Fibroblast of skin of scalp (primary cell): ENCODE results near the gene TIMMDC1.
A peak's percentile ranks its signal among the peaks of the same experiment; 100 is the strongest.
"Not testable (repeated sequence)": the region's sequence is repeated elsewhere in the genome, so short reads cannot be mapped to it uniquely, and the experiment has no call there.

Experiments used
- DNase-seq: peaks from one replicate; pipeline ENCODE4 v3.0.0-alpha.2; 2013

The TIMMDC1 gene

DNA sequence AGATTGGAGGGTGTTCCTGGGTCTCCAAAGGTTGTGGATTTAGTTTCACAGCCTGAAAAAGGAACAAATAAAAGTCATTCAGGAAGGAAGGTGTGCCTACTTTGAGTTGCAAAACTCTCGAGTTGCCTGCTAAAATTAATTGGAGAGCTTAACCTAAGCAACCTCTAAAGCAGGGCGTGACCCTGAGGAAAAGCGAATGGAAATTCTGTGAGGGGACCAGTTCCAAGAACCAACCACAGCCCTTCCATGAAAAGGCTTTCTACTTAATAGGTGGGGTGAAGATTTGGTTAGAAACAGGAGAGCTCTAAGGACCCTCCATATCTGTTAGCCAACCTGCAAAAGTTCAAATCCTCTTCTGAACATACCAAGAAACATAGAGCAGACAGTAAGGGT, 59.5 kb downstream of the TIMMDC1 start:
- DNase-seq = no peak

DNA sequence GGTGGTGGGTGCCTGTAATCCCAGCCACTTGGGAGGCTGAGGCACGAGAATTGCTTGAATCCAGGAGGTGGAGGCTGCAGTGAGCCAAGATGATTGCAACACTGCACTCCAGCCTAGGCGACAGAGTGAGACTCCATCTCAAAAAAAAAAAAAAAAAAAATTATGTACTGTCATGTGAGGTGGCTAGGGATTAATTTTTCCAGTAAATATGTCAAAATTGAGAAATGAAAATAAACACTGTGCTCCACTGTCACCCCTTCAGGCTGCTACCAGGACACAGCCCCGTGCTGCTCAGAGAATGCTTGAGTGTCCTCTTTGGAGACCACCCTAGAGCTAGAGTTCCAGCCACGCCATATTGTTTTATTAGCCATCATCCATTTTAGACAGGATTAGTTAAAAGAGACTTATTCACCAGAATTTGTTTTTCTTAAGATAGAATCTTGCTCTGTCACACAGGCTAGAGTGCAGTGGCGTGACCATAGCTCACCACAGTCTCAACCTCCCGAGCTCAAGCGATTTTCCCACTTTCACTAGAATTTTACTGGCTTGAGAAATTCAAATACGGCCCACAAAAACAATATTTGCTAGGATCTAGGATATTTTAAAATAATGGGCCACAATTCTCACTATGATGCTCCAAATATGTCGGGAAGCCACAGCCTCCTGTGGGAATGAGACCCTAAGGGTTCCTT, 60.4 kb downstream of the TIMMDC1 start:
- DNase-seq = no peak

DNA sequence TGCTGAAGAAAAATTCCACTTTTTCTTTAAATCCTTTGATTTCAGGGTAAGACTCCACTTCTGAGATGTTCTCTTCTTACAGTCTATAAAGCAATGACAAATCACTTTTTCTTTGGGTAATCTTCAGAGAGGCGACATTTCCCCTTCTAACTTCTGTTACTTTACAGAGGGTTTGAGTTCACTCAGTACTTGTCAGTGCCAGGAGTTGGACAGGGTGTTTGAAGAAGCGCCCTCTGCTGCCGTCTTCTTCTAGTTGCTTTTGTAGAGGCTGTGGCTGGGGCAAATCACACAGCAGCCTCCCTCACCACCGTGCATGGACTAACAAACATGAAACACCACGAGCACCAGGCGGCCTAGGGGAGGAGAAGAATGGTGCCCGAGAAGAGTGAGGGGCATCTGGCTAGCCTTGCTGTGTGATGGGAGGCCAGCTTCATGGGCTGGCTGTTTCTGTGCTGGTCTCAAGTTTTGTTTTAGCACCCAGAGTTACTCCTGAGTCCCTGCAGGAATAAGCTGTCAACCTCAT, 61.2 kb downstream of the TIMMDC1 start, which contains the start of gene CD80:
CD80 (minus strand) TSS at position 174 of the 523 bp plus-strand sequence. CDS start 1,886 bp downstream, outside the sequence.
- DNase-seq = peak; percentile 37

DNA sequence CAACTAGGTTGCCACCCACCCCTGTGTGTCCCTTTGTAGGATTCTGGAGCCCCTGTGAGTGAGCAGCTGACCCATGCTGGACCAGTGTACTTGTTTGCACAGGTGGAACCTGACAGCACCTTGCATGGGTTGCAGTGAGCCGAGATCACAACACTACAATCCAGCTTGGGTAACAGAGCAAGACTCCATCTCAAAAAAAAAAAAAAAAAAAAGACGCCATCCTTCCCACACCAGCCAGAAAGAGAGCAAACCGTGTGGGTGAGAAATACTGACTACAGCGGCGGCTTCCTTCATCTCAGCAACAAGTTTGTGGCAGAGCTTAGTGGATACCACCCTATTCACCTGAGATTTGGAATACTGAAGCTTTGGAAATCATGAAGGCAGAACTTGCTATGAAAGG, 61.8 kb downstream of the TIMMDC1 start:
- no peak for DNase-seq

DNA sequence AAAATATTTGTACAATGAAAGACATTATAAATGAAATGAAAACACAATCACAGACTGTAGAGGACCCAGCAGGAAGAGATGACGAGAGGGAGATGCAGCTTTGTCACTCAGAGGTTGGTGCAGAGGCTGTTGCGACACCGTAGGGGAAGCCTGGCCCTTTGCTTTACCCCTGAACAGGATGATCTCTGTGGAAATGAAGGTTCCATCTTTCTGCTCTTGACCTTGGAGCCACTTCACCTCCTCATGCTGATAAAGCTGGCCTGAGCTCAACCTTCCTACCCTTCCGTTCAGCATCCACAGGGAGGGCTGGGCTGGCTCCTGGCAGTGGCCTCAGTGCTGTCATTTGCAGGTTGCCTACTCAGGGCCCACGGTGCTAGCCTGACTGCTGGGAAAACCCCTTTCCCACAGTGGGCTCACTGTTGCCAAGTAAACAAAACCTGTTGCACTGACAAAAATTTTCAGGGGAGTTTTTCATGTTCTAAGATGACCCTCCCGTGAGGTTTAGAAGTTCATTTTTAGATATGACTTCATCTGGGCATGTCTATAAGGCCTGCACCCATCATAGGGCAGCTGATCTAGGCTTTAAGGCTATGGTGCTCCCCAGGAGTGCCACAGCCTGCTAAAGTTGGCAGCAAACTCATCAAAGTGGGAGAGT, 64.1 kb downstream of the TIMMDC1 start:
- DNase-seq = no peak

DNA sequence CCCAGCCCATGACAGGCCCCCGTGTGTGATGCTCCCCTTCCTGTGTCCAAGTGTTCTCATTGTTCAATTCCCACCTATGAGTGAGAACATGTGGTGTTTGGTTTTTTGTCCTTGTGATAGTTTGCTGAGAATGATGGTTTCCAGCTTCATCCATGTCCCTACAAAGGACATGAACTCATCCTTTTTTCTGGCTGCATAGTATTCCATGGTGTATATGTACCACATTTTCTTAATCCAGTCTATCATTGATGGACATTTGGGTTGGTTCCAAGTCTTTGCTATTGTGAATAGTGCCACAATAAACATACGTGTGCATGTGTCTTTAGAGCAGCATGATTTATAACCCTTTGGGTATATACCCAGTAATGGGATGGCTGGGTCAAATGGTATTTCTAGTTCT, 65.0 kb downstream of the TIMMDC1 start:
- DNase-seq = not testable (repeated sequence)

DNA sequence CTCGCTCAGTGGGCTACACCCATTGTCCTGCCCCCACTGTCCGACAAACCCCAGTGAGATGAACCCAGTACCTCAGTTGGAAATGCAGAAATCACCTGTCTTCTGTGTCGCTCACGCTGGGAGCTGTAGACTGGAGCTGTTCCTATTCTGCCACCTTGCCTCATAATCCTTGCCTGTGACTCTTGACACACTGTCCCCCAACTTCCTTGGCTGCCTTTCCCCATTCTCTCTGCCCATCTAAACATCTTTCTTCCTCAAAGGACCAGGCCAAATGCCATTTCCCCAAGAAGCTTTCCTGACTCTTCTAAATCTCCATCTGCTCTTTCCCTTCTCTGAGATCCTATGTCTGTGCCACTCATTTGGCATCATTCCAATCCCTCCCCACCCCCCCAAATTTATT, 70.8 kb downstream of the TIMMDC1 start:
- no peak for DNase-seq

DNA sequence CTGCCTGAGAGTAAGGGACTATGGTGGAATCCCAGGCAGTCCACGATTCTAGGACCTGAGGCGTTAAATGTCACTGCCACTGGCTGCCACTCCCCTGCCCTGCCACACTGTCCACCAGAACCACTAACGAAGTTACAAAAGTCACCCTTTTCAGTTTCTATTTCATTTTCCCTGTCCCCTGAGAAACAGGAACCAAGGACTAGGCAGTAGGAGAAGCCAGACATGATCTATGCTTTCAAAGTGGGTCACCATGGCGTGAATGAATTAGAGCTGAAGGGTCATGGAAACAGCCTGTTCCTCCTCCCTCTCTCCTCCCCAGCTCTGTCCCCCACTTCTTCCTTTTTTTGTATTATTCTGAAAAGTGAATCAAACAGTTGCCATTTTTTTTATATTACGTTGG, 71.9 kb downstream of the TIMMDC1 start:
- DNase-seq = no peak

DNA sequence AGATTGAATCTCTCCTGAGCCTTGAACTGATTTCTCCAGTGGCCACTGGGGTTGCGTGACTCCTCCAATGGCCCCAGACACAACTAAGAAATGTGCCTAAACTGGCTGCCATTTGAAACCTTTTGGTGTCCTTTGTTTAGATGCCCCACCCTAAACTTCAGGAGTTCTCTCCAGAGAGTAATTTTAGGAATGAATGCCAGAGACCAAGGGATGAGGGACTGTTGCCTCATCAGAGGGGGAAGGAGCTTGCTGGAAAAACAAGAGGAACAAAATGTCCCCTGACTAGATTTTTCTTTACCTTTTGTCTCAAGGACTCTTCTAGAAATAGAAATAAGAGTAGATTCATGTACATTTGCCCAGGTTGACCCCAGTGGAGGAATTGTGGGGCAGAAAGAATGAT, 72.9 kb downstream of the TIMMDC1 start:
- no peak for DNase-seq

DNA sequence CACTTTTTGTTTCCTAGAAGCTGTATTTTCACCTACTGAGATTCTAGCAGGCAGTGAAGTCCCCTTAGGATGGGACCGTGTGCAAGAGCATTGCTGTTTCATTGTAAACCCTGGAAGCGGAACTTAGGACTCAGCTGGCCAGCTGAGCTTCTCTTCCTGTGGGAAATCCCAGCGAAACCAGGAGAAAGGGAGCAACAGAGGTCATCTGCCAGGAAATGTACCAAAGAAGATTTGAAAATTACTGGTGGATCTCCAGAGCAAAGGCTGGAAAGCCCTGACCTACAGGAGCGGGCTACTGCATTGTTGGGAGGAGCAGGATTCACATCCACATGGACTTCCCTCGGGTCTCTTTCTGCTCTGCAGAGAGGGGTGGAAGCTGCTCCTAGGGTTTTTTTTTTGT, 73.3 kb downstream of the TIMMDC1 start:
- DNase-seq = no peak
